Adrenal gland (tissue), 5 donors: Measurements from ENCODE around the gene CABP1.

Experiments
- POLR2A ChIP-seq, 2 donors: fragments of 450-650 bp; IDR thresholded peaks; one replicate each; pipeline ENCODE4 v1.6.1; 2017; ENCODE audit warnings: antibody characterized with exemption in 2 of 2, mild to moderate bottlenecking in 2 of 2, moderate library complexity in 1 of 2
- TF ChIP-seq, protein P1 (sequence below), 6 experiments: fragments of 450-650 bp in 4 of 6; fragments of 200-600 bp in 2 of 6; sonication (generic) in 1 of 6; IDR thresholded peaks; 1 replicate in 5 of 6; 2 replicates in 1 of 6; pipeline versions ENCODE4 v1.5.1 to v1.8.0; 2016 to 2021; ENCODE audit warnings: antibody characterized with exemption in 6 of 6, mild to moderate bottlenecking in 2 of 6, moderate library complexity in 1 of 6
- donor health status: DM: no; HTN: no; CAD: no.

DNA sequence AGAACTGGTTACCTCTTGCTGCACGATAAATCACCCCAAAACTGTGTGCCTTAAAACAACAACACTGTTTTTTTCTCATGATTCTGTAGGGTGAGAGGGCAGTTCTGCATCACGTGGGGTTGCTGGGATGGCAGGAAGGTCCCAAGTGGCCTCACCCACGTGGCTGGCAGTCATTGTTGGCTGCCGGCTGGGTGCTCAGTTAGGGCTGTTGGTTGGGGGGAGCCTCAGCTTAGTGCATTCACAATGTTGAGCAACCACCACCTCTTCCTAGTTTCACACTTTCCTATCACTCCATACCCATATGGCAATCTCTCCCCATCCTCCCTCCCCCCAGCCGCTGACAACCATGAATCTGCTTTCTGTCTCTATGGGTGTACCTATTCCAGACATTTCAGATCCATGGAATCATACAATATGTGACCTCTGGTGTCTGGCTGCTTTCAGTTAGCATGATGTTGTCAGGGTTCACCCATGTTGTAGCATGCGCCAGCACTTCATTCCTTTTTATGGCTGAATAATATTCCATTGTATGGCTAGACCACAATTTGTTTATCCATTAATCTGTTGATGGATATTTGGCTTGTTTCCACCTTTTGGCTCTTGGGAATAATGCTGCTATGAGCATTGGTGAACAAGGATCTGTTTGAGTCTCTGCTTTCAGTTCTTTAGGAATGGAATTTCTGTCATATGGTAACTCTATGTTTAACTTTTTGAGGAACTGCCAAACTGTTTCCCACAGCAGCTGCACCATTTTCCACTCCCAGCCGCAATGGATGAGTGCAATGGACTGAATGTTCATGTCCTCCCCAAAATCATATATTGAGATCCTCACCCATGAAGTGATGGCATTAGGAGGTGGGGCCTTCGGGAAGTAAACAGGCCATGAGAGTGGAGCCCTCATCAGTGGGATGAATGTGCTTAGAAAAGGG lies 48.0 kb upstream of the CABP1 start:
- TF ChIP-seq, protein P1, sequence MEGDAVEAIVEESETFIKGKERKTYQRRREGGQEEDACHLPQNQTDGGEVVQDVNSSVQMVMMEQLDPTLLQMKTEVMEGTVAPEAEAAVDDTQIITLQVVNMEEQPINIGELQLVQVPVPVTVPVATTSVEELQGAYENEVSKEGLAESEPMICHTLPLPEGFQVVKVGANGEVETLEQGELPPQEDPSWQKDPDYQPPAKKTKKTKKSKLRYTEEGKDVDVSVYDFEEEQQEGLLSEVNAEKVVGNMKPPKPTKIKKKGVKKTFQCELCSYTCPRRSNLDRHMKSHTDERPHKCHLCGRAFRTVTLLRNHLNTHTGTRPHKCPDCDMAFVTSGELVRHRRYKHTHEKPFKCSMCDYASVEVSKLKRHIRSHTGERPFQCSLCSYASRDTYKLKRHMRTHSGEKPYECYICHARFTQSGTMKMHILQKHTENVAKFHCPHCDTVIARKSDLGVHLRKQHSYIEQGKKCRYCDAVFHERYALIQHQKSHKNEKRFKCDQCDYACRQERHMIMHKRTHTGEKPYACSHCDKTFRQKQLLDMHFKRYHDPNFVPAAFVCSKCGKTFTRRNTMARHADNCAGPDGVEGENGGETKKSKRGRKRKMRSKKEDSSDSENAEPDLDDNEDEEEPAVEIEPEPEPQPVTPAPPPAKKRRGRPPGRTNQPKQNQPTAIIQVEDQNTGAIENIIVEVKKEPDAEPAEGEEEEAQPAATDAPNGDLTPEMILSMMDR (IDR thresholded peaks at IDR 0.05): no peak
- no peak for TF ChIP-seq POLR2A (IDR thresholded peaks at IDR 0.05)
